GM12875 (cell line): ENCODE measurements around the gene DPP10.

Experiments
- H3K4me3 ChIP-seq: one replicate; pipeline ENCODE4 v1.5.1; 2011; ENCODE audit warnings: low read depth, low read length, control low read depth
- CTCF ChIP-seq: IDR thresholded peaks from 2 replicates; pipeline ENCODE4 v1.5.1; 2011; ENCODE audit warnings: low read depth, mild to moderate bottlenecking, control low read depth, inconsistent platforms, low read length, moderate library complexity, borderline replicate concordance; ENCODE audit not compliant: insufficient read depth

Gene DPP10

GRCh38 chr2:115057473-115057872 lies 615.0 kb downstream of the DPP10 start:
- H3K4me3 ChIP-seq = no peak overlapping the region
- TF ChIP-seq CTCF = no peak

GRCh38 chr2:115070002-115070401 lies 627.6 kb downstream of the DPP10 start:
- H3K4me3 ChIP-seq = no peak overlapping the region
- no peak for TF ChIP-seq CTCF

- H3K4me3 ChIP-seq = no peak overlapping the region
- no peak for TF ChIP-seq CTCF
Observed at GRCh38 chr2:115071534-115071933, 629.1 kb downstream of the DPP10 start.

- TF ChIP-seq CTCF = no peak
- H3K4me3 ChIP-seq = no peak overlapping the region
Observed at GRCh38 chr2:115075800-115076199, 633.4 kb downstream of the DPP10 start.

- no peak for TF ChIP-seq CTCF
- no peak overlapping the region for H3K4me3 ChIP-seq
Observed at GRCh38 chr2:115077626-115078025, 635.2 kb downstream of the DPP10 start.

GRCh38 chr2:115083225-115083624 lies 640.8 kb downstream of the DPP10 start:
- TF ChIP-seq CTCF = no peak
- no peak overlapping the region for H3K4me3 ChIP-seq

- TF ChIP-seq CTCF = no peak
- no peak overlapping the region for H3K4me3 ChIP-seq
Observed at GRCh38 chr2:115083711-115084110, 641.3 kb downstream of the DPP10 start.
